HepG2 (cell line): ENCODE results near the gene ELP1. TPM values are rescaled to one million over a fixed set of nuclear protein-coding genes. Genes with fewer than 3 reads are reported as not detected.

ENCODE experiments used
- ATAC-seq: fragments of 200-7000 bp; cut with Tn5 transposase; 3 replicates; pipeline ENCODE4 v1.9.1; 2020; ENCODE audit warnings: mild to moderate bottlenecking, moderate library complexity
- BruUV-seq: library from RNA; stranded (reverse); fragments of 400-500 nt; replicated peaks from 2 replicates; lab custom pipeline; 2021; lab: Mats Ljungman, UMichigan
- CTCF ChIA-PET: fragments of 300-600 bp; formaldehyde crosslinking; extraction: SDS; loops from one replicate; lab custom pipeline; 2021; ENCODE audit warnings: low total read pairs, inconsistent platforms, low intra/inter-chr PET ratio; lab: Yijun Ruan, JAX
- POLR2A ChIA-PET: fragments of 350-600 bp; sonication (Branson Sonifier 250); formaldehyde crosslinking; loops from one replicate; lab custom pipeline; 2020; ENCODE audit warnings: antibody characterized with exemption, inconsistent platforms; lab: Yijun Ruan, JAX
- DNase-seq: peaks from one replicate; pipeline ENCODE4 v3.0.0-alpha.2; 2015; ENCODE audit warnings: low spot score
- FAIRE-seq: peaks from 3 replicates; lab custom pipeline; 2011; peaks lifted over from hg19 to GRCh38; lab: Jason Lieb, UNC
- H2AFZ ChIP-seq: one replicate; pipeline ENCODE4 v1.6.1; 2011; ENCODE audit warnings: low read length, inconsistent platforms
- H3K27ac ChIP-seq: fragments of 300-600 bp; 3 replicates; pipeline ENCODE4 v1.8.0; 2011; ENCODE audit warnings: mixed run types, mild to moderate bottlenecking, mixed read lengths, low read length, inconsistent platforms; ENCODE audit not compliant: insufficient read depth; ENCODE audit errors: extremely low read length
- H3K27me3 ChIP-seq, 2 experiments: fragments of 200-600 bp in 1 of 2; 2 replicates in 1 of 2; 3 replicates in 1 of 2; pipeline versions ENCODE4 v1.6.0 to v1.8.0; 2011; ENCODE audit warnings: low read length in 2 of 2, mild to moderate bottlenecking in 2 of 2, moderate library complexity in 2 of 2, inconsistent platforms in 1 of 2; ENCODE audit not compliant: insufficient read depth in 2 of 2, control insufficient read depth in 1 of 2
- H3K36me3 ChIP-seq, 2 experiments: fragments of 200-600 bp in 1 of 2; replicated peaks in 1 of 2; 2 replicates in 1 of 2; 3 replicates in 1 of 2; pipeline versions ENCODE4 v1.5.1 to v1.8.0; 2011; ENCODE audit warnings: low read length in 2 of 2, inconsistent platforms in 1 of 2; ENCODE audit not compliant: insufficient read depth in 2 of 2, control insufficient read depth in 1 of 2
- H3K4me1 ChIP-seq: 2 replicates; pipeline ENCODE4 v1.5.1; 2012; ENCODE audit warnings: low read length, inconsistent platforms; ENCODE audit not compliant: insufficient read depth
- H3K4me2 ChIP-seq: 2 replicates; pipeline ENCODE4 v1.6.0; 2011; ENCODE audit warnings: low read depth, low read length, inconsistent platforms
- H3K4me3 ChIP-seq, 3 experiments: fragments of 200-600 bp in 1 of 3; sonication (generic), shearing (Covaris generic) in 1 of 3; replicated peaks in 1 of 3; 2 replicates each; pipeline ENCODE4 v1.5.1; 2011 to 2016; ENCODE audit warnings: low read length in 3 of 3, inconsistent platforms in 2 of 3, low read depth in 2 of 3, mild to moderate bottlenecking in 2 of 3, control low read depth in 1 of 3, mixed read lengths in 1 of 3; ENCODE audit not compliant: insufficient read depth in 1 of 3
- H3K79me2 ChIP-seq: one replicate; pipeline ENCODE4 v1.6.1; 2011; ENCODE audit warnings: low read length, inconsistent platforms; ENCODE audit not compliant: insufficient read depth
- H3K9ac ChIP-seq: 2 replicates; pipeline ENCODE4 v1.6.0; 2011; ENCODE audit warnings: mild to moderate bottlenecking, low read depth, low read length, inconsistent platforms; ENCODE audit not compliant: insufficient read depth
- H3K9me3 ChIP-seq: 2 replicates; pipeline ENCODE4 v1.5.1; 2012; ENCODE audit warnings: mild to moderate bottlenecking, low read length
- H4K20me1 ChIP-seq: 2 replicates; pipeline ENCODE4 v1.6.0; 2011; ENCODE audit warnings: inconsistent platforms, mild to moderate bottlenecking, low read length, moderate library complexity; ENCODE audit not compliant: insufficient read depth
- PITX1 ChIP-seq: sonication (generic); formaldehyde crosslinking; IDR thresholded peaks from 2 replicates; pipeline ENCODE4 v1.5.1; 2020; ENCODE audit warnings: mild to moderate bottlenecking, missing genetic modification reagents
- ZBTB1 ChIP-seq: sonication (generic); formaldehyde crosslinking; IDR thresholded peaks from 2 replicates; pipeline ENCODE4 v1.4.0; 2020; ENCODE audit warnings: missing genetic modification reagents, borderline replicate concordance
- WGBS: methylation state at CpG from one replicate; pipeline ENCODE4 v1.1.6; 2017; ENCODE audit warnings: low lambda C conversion rate; 5-methylcytosine and 5-hydroxymethylcytosine counted together
- in situ Hi-C: cut with HindIII; loops from 2 replicates; pipeline ENCODE4 v1.10.0; 2017; ENCODE audit warnings: low pct_unique_long_range_greater_than_20kb; ENCODE audit not compliant: extremely low pct_ligation_motif_present
- intact Hi-C: fragments of 100-400 bp; cut with micrococcal nuclease; formaldehyde crosslinking; loops from one replicate; pipeline ENCODE4 v1.10.0; 2022; ENCODE audit not compliant: unreplicated experiment
- polyA plus RNA-seq, 8 experiments: library from polyadenylated mRNA; depleted of rRNA in 3 of 8; stranded (reverse) in 7 of 8; unstranded in 1 of 8; fragments of >200 nt; fragmentation: Illumina TruSeq in 4 of 8; extraction: Trizol in 4 of 8; gene quantifications; 2 replicates each; pipeline versions ENCODE4 v1.2.1 to v1.2.3, GENCODE V29; 2011 to 2016; ENCODE audit warnings: low read depth in 4 of 8, missing spikeins in 1 of 8, mixed read lengths in 1 of 8; ENCODE audit not compliant: insufficient read depth in 1 of 8
- total RNA-seq, 5 experiments: library from RNA; depleted of rRNA; stranded (reverse); fragments of >200 nt; fragmentation: Illumina TruSeq; extraction: Trizol; gene quantifications; 2 replicates each; pipeline ENCODE4 v1.2.3, GENCODE V29; 2016; ENCODE audit warnings: low read depth in 1 of 5
- TF ChIP-seq, protein P1 (sequence below): fragments of 450-650 bp; IDR thresholded peaks from 2 replicates; pipeline ENCODE4 v1.6.1; 2017; ENCODE audit warnings: mild to moderate bottlenecking
- TF ChIP-seq, protein P2 (sequence below): sonication (generic); formaldehyde crosslinking; IDR thresholded peaks from 2 replicates; pipeline ENCODE4 v1.4.0; 2020; ENCODE audit warnings: missing genetic modification reagents

The ELP1 gene
- total and polyA plus RNA-seq, 2 of the 13 experiments (the other 11 are each of a cell fraction or from before 2014, with no cell fraction given), result 157 to 275 TPM

DNA sequence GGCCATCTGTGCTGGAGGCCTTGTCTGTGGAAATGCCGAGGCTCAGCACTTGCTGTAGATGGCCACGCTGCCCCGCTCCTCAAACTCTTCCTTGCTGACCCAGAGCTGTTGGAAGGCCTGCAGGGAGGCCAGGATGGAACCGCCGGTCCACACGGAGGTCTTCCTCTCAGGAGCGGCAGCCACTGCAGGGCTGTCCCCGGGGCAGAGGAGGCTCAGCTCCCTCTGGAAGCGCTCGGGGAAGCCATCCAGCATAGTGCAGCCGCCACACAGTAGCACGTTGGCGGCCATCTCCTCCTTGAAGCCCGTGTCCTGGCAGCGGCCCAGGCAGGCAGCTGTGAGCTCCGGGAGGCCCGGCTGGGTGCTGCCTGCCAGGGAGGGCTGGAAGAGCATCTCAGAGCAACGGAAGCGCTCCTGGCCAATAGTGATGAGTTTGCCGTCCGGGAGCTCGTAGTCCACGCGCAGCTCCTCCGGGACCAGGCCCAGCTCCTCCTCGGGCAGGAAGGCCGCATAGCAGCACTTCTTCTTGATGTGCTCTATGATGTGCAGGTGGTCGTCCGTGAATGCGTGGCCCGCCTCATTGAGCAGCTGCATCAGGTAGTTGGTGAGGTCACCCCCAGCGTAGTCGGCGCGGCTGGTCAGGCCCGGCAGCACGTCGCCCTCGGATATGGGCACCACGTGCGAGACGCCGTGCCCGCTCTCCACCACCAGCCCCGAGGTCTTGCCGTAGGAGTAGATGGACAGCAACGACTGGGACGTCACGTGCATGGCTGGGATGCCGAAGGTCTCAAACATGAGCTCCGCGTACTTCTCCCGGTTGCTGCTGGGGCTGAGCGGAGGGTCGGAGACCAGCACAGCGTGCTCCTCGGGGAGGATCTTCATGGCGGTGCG lies 79.0 kb downstream of the ELP1 start:
- no peak overlapping the region for H3K27ac ChIP-seq
- ChIA-PET CTCF (no interaction called here), POLR2A (interaction anchor here (1.9 kb wide), 1 partner anchor 12 kb away, joined by 5 read pairs; no protein-coding TSS in a partner anchor)
- no peaks in the 10 kb centered on the region for H3K27me3 ChIP-seq
- no peak for DNase-seq
- H3K4me2 ChIP-seq, result no peak overlapping the region
- TF ChIP-seq ZBTB1 (CRISPR knock-in tag) (no peak), PITX1 (CRISPR knock-in tag) (no peak)
- TF ChIP-seq, protein P1, sequence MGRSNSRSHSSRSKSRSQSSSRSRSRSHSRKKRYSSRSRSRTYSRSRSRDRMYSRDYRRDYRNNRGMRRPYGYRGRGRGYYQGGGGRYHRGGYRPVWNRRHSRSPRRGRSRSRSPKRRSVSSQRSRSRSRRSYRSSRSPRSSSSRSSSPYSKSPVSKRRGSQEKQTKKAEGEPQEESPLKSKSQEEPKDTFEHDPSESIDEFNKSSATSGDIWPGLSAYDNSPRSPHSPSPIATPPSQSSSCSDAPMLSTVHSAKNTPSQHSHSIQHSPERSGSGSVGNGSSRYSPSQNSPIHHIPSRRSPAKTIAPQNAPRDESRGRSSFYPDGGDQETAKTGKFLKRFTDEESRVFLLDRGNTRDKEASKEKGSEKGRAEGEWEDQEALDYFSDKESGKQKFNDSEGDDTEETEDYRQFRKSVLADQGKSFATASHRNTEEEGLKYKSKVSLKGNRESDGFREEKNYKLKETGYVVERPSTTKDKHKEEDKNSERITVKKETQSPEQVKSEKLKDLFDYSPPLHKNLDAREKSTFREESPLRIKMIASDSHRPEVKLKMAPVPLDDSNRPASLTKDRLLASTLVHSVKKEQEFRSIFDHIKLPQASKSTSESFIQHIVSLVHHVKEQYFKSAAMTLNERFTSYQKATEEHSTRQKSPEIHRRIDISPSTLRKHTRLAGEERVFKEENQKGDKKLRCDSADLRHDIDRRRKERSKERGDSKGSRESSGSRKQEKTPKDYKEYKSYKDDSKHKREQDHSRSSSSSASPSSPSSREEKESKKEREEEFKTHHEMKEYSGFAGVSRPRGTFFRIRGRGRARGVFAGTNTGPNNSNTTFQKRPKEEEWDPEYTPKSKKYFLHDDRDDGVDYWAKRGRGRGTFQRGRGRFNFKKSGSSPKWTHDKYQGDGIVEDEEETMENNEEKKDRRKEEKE, result no peak
- TF ChIP-seq, protein P2, sequence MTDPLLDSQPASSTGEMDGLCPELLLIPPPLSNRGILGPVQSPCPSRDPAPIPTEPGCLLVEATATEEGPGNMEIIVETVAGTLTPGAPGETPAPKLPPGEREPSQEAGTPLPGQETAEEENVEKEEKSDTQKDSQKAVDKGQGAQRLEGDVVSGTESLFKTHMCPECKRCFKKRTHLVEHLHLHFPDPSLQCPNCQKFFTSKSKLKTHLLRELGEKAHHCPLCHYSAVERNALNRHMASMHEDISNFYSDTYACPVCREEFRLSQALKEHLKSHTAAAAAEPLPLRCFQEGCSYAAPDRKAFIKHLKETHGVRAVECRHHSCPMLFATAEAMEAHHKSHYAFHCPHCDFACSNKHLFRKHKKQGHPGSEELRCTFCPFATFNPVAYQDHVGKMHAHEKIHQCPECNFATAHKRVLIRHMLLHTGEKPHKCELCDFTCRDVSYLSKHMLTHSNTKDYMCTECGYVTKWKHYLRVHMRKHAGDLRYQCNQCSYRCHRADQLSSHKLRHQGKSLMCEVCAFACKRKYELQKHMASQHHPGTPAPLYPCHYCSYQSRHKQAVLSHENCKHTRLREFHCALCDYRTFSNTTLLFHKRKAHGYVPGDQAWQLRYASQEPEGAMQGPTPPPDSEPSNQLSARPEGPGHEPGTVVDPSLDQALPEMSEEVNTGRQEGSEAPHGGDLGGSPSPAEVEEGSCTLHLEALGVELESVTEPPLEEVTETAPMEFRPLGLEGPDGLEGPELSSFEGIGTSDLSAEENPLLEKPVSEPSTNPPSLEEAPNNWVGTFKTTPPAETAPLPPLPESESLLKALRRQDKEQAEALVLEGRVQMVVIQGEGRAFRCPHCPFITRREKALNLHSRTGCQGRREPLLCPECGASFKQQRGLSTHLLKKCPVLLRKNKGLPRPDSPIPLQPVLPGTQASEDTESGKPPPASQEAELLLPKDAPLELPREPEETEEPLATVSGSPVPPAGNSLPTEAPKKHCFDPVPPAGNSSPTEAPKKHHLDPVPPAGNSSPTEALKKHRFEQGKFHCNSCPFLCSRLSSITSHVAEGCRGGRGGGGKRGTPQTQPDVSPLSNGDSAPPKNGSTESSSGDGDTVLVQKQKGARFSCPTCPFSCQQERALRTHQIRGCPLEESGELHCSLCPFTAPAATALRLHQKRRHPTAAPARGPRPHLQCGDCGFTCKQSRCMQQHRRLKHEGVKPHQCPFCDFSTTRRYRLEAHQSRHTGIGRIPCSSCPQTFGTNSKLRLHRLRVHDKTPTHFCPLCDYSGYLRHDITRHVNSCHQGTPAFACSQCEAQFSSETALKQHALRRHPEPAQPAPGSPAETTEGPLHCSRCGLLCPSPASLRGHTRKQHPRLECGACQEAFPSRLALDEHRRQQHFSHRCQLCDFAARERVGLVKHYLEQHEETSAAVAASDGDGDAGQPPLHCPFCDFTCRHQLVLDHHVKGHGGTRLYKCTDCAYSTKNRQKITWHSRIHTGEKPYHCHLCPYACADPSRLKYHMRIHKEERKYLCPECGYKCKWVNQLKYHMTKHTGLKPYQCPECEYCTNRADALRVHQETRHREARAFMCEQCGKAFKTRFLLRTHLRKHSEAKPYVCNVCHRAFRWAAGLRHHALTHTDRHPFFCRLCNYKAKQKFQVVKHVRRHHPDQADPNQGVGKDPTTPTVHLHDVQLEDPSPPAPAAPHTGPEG (CRISPR knock-in tag), result no peak
- FAIRE-seq, result no peak
- WGBS, result 97% methylated on average over 40 of the region's 59 CpGs
- no peak overlapping the region for H2AFZ ChIP-seq
- H4K20me1 ChIP-seq, result no peaks in the 10 kb centered on the region
- H3K4me3 ChIP-seq, result no peak overlapping the region
- no TSS peak for BruUV-seq
- no peak for ATAC-seq
- intact Hi-C loops, result no loop called here
- H3K9me3 ChIP-seq, result no peaks in the 10 kb centered on the region
- peaks cover 45% of the 10 kb centered on the region for H3K4me1 ChIP-seq
- H3K79me2 ChIP-seq, result no peaks in the 10 kb centered on the region
- in situ Hi-C loops, result no loop called here
- no peaks in the 10 kb centered on the region for H3K36me3 ChIP-seq
- no peak overlapping the region for H3K9ac ChIP-seq
